ENCODE data around the gene TMEM144. TPM values are rescaled to one million over a fixed set of nuclear protein-coding genes. Genes with fewer than 3 reads are reported as not detected.

Gene TMEM144
- total and polyA plus RNA-seq, 4 experiments from 2014 or later = 0.61 TPM; not detected in 3

- Mint-ChIP-seq H3K36me3 (no peaks in the 10 kb centered on the region), H3K27ac (no peak overlapping the region), H3K4me1 (peaks cover 0 to 8% (median 2%) of the 10 kb centered on the region in 4 donors), H3K9me3 (peaks cover 0 to 1% (median 0%) of the 10 kb centered on the region in 8 donors), H3K4me3 (no peak overlapping the region), H3K27me3 (peaks cover 9 to 12% of the 10 kb centered on the region in 2 donors)
- intact Hi-C loops (cut with micrococcal nuclease) = no loop called here
- H3K27me3 ChIP-seq (ENCODE audit: insufficient read depth, low read length) = peaks cover 6% of the 10 kb centered on the region
- ChIA-PET POLR2A (ENCODE audit: partially characterized antibody) (no interaction called here), CTCF (ENCODE audit: partially characterized antibody) (no interaction called here)
- DNase-seq = no peak
- H3K36me3 ChIP-seq (ENCODE audit: insufficient read depth, low read length) = no peaks in the 10 kb centered on the region
- H3K27ac ChIP-seq (ENCODE audit: low read depth, low read length) = no peak overlapping the region
- no peaks in the 10 kb centered on the region for H3K4me1 ChIP-seq (ENCODE audit: insufficient read depth, low read length)
- no peaks in the 10 kb centered on the region for H3K9me3 ChIP-seq (ENCODE audit: control insufficient read depth in 1 of 2, low read length in 2 of 2)
- no peak overlapping the region for H3K4me3 ChIP-seq (ENCODE audit: low read length in 2 of 2)
These were observed 41.7 kb upstream of the TMEM144 start for GRCh38 chr4:158168606-158169005.

GRCh38 chr4:158169506-158169905 is 40.8 kb upstream of the TMEM144 start:
- no peak for DNase-seq
- no peak overlapping the region for H3K4me3 Mint-ChIP-seq
- no peak overlapping the region for H3K27ac Mint-ChIP-seq
- H3K36me3 ChIP-seq (ENCODE audit: insufficient read depth, low read length) = no peaks in the 10 kb centered on the region
- peaks cover 6% of the 10 kb centered on the region for H3K27me3 ChIP-seq (ENCODE audit: insufficient read depth, low read length)
- peaks cover 0 to 1% (median 0%) of the 10 kb centered on the region in 8 donors for H3K9me3 Mint-ChIP-seq
- ChIA-PET CTCF (ENCODE audit: partially characterized antibody) (no interaction called here), POLR2A (ENCODE audit: partially characterized antibody) (no interaction called here)
- H3K36me3 Mint-ChIP-seq = no peaks in the 10 kb centered on the region
- intact Hi-C loops (cut with micrococcal nuclease) = no loop called here
- no peaks in the 10 kb centered on the region for H3K9me3 ChIP-seq (ENCODE audit: control insufficient read depth in 1 of 2, low read length in 2 of 2)
- no peaks in the 10 kb centered on the region for H3K4me1 ChIP-seq (ENCODE audit: insufficient read depth, low read length)
- no peak overlapping the region for H3K27ac ChIP-seq (ENCODE audit: low read depth, low read length)
- no peak overlapping the region for H3K4me3 ChIP-seq (ENCODE audit: low read length in 2 of 2)
- peaks cover 12% of the 10 kb centered on the region in 2 donors for H3K27me3 Mint-ChIP-seq
- peaks cover 0 to 8% (median 2%) of the 10 kb centered on the region in 4 donors for H3K4me1 Mint-ChIP-seq

- CTCF ChIA-PET (ENCODE audit: partially characterized antibody) = no interaction called here
- intact Hi-C loops (cut with micrococcal nuclease) = no loop called here
- H3K27ac ChIP-seq (ENCODE audit: low read depth, low read length) = no peak overlapping the region
These were observed 40.2 kb upstream of the TMEM144 start for GRCh38 chr4:158169931-158170690.

GRCh38 chr4:158170691-158171561 is 39.4 kb upstream of the TMEM144 start:
- peaks cover 12% of the 10 kb centered on the region in 2 donors for H3K27me3 Mint-ChIP-seq
- no peak for DNase-seq

More at GRCh38 chr4:158169931-158170690, 40.2 kb upstream of the TMEM144 start:
- H3K9me3 Mint-ChIP-seq = peaks cover 0 to 1% (median 0%) of the 10 kb centered on the region in 8 donors
- H3K27me3 Mint-ChIP-seq = peaks cover 12% of the 10 kb centered on the region in 2 donors
- Histone ChIP-seq H3K36me3 (ENCODE audit: insufficient read depth, low read length) (no peaks in the 10 kb centered on the region), H3K4me1 (ENCODE audit: insufficient read depth, low read length) (no peaks in the 10 kb centered on the region), H3K27me3 (ENCODE audit: insufficient read depth, low read length) (peaks cover 6% of the 10 kb centered on the region), H3K9me3 (ENCODE audit: control insufficient read depth in 1 of 2, low read length in 2 of 2) (no peaks in the 10 kb centered on the region), H3K4me3 (ENCODE audit: low read length in 2 of 2) (no peak overlapping the region)
- H3K4me3 Mint-ChIP-seq = no peak overlapping the region
- H3K27ac Mint-ChIP-seq = no peak overlapping the region
- POLR2A ChIA-PET (ENCODE audit: partially characterized antibody) = no interaction called here
- DNase-seq = no peak
- peaks cover 0 to 8% (median 2%) of the 10 kb centered on the region in 4 donors for H3K4me1 Mint-ChIP-seq
- no peaks in the 10 kb centered on the region for H3K36me3 Mint-ChIP-seq

GRCh38 chr4:158172261-158173258 is 37.7 kb upstream of the TMEM144 start, which contains the start of gene GASK1B:
Gene GASK1B (minus strand): TSS chr4:158173025. CDS start chr4:158171375, 1,650 bp downstream.
- Histone ChIP-seq H3K36me3 (ENCODE audit: insufficient read depth, low read length) (no peaks in the 10 kb centered on the region), H3K27me3 (ENCODE audit: insufficient read depth, low read length) (peaks cover 6% of the 10 kb centered on the region), H3K4me3 (ENCODE audit: low read length in 2 of 2) (no peak within 1 kb of the TSS), H3K9me3 (ENCODE audit: control insufficient read depth in 1 of 2, low read length in 2 of 2) (no peaks in the 10 kb centered on the region), H3K27ac (ENCODE audit: low read depth, low read length) (no peak within 1 kb of the TSS), H3K4me1 (ENCODE audit: insufficient read depth, low read length) (no peaks in the 10 kb centered on the region)
- Mint-ChIP-seq H3K36me3 (no peaks in the 10 kb centered on the region), H3K4me3 (peak within 1 kb of the TSS in 1 of 8 donors; percentile 9), H3K4me1 (peaks cover 0 to 8% (median 2%) of the 10 kb centered on the region in 4 donors), H3K27ac (no peak within 1 kb of the TSS), H3K9me3 (peaks cover 0 to 1% (median 0%) of the 10 kb centered on the region in 8 donors), H3K27me3 (peaks cover 12% of the 10 kb centered on the region in 2 donors)
- intact Hi-C loops (cut with micrococcal nuclease) = no loop called here
- CTCF ChIA-PET (ENCODE audit: partially characterized antibody) = no interaction called here
- POLR2A ChIA-PET (ENCODE audit: partially characterized antibody) = no interaction called here
- DNase-seq = no peak

More at GRCh38 chr4:158170691-158171561, 39.4 kb upstream of the TMEM144 start:
- POLR2A ChIA-PET (ENCODE audit: partially characterized antibody) = no interaction called here
- H3K9me3 Mint-ChIP-seq = peaks cover 0 to 1% (median 0%) of the 10 kb centered on the region in 8 donors
- H3K36me3 ChIP-seq (ENCODE audit: insufficient read depth, low read length) = no peaks in the 10 kb centered on the region
- intact Hi-C loops (cut with micrococcal nuclease) = no loop called here
- H3K4me1 Mint-ChIP-seq = peaks cover 0 to 8% (median 2%) of the 10 kb centered on the region in 4 donors
- no peak overlapping the region for H3K4me3 ChIP-seq (ENCODE audit: low read length in 2 of 2)
- H3K4me3 Mint-ChIP-seq = no peak overlapping the region
- CTCF ChIA-PET (ENCODE audit: partially characterized antibody) = no interaction called here
- H3K9me3 ChIP-seq (ENCODE audit: control insufficient read depth in 1 of 2, low read length in 2 of 2) = no peaks in the 10 kb centered on the region
- peaks cover 6% of the 10 kb centered on the region for H3K27me3 ChIP-seq (ENCODE audit: insufficient read depth, low read length)
- no peaks in the 10 kb centered on the region for H3K36me3 Mint-ChIP-seq
- H3K4me1 ChIP-seq (ENCODE audit: insufficient read depth, low read length) = no peaks in the 10 kb centered on the region
- no peak overlapping the region for H3K27ac ChIP-seq (ENCODE audit: low read depth, low read length)
- no peak overlapping the region for H3K27ac Mint-ChIP-seq

- intact Hi-C loops (cut with micrococcal nuclease) = no loop called here
- Histone ChIP-seq H3K4me1 (ENCODE audit: insufficient read depth, low read length) (no peaks in the 10 kb centered on the region), H3K27ac (ENCODE audit: low read depth, low read length) (no peak overlapping the region), H3K27me3 (ENCODE audit: insufficient read depth, low read length) (no peaks in the 10 kb centered on the region), H3K9me3 (ENCODE audit: control insufficient read depth in 1 of 2, low read length in 2 of 2) (no peaks in the 10 kb centered on the region), H3K36me3 (ENCODE audit: insufficient read depth, low read length) (no peaks in the 10 kb centered on the region), H3K4me3 (ENCODE audit: low read length in 2 of 2) (no peak overlapping the region)
- DNase-seq = no peak
- ChIA-PET POLR2A (ENCODE audit: partially characterized antibody) (no interaction called here), CTCF (ENCODE audit: partially characterized antibody) (no interaction called here)
- peaks cover 0 to 5% (median under 1%) of the 10 kb centered on the region in 4 donors for H3K4me1 Mint-ChIP-seq
- H3K27ac Mint-ChIP-seq = no peak overlapping the region
- no peaks in the 10 kb centered on the region for H3K9me3 Mint-ChIP-seq
- peaks cover 3 to 5% of the 10 kb centered on the region in 2 donors for H3K27me3 Mint-ChIP-seq
- no peak overlapping the region for H3K4me3 Mint-ChIP-seq
- H3K36me3 Mint-ChIP-seq = no peaks in the 10 kb centered on the region
These were observed 34.2 kb upstream of the TMEM144 start for GRCh38 chr4:158176108-158176507.

Data from CD4-positive, alpha-beta memory T cell (primary cell).